Measurements from ENCODE around the gene WNK2.

GRCh38 chr9:93237540-93237939, 53.6 kb downstream of the WNK2 start:
- TF ChIP-seq POLR2A (IDR thresholded peaks at IDR 0.05; ENCODE audit: low read length), result no peak
- TF ChIP-seq GATA1 (IDR thresholded peaks at IDR 0.05; ENCODE audit: low read depth, low read length), result no peak
